Testis (tissue), 2 donors: ENCODE results near the gene WNT4.

Source experiments
- POLR2A ChIP-seq: fragments of 450-650 bp; IDR thresholded peaks from one replicate; pipeline ENCODE4 v1.6.1; 2017; ENCODE audit warnings: antibody characterized with exemption, mild to moderate bottlenecking, moderate library complexity
- TF ChIP-seq, protein P1 (sequence below), 3 experiments: fragments of 450-650 bp in 2 of 3; fragments of 200-600 bp in 1 of 3; sonication (generic) in 1 of 3; IDR thresholded peaks; one replicate each; pipeline ENCODE4 v1.5.1; 2016 to 2019; ENCODE audit warnings: antibody characterized with exemption in 3 of 3, mild to moderate bottlenecking in 2 of 3, moderate library complexity in 1 of 3

DNA sequence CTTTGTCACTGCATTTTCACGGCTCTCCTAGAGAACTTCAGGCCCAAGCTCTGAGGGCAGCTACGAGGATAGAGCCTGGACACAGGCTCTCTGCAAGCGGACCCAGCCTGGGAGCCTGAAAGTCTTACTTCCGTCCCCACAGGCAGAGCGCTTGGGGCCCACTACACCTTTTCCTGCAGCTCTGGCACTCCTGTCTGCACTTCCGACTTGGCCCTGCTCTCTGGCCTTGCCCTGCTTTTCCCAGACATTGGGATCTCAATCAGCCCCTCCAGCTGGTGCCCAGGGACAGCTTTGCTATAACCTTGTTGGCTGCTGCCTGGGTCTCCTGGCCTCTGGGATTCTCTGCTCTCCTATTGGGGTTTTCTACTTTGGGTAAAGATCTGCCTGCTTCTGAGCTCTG lies 27.6 kb downstream of the WNT4 start:
- TF ChIP-seq, protein P1, sequence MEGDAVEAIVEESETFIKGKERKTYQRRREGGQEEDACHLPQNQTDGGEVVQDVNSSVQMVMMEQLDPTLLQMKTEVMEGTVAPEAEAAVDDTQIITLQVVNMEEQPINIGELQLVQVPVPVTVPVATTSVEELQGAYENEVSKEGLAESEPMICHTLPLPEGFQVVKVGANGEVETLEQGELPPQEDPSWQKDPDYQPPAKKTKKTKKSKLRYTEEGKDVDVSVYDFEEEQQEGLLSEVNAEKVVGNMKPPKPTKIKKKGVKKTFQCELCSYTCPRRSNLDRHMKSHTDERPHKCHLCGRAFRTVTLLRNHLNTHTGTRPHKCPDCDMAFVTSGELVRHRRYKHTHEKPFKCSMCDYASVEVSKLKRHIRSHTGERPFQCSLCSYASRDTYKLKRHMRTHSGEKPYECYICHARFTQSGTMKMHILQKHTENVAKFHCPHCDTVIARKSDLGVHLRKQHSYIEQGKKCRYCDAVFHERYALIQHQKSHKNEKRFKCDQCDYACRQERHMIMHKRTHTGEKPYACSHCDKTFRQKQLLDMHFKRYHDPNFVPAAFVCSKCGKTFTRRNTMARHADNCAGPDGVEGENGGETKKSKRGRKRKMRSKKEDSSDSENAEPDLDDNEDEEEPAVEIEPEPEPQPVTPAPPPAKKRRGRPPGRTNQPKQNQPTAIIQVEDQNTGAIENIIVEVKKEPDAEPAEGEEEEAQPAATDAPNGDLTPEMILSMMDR (IDR thresholded peaks at IDR 0.05), result no peak
- no peak for TF ChIP-seq POLR2A
